Stimulated activated naive CD4-positive, alpha-beta T cell (primary cell): ENCODE results near the gene EMC8.

Source experiments
- DNase-seq, 6 experiments: peaks; one replicate each; lab custom pipeline; 2025; lab: John Stamatoyannopoulos, UW

EMC8 gene

DNA sequence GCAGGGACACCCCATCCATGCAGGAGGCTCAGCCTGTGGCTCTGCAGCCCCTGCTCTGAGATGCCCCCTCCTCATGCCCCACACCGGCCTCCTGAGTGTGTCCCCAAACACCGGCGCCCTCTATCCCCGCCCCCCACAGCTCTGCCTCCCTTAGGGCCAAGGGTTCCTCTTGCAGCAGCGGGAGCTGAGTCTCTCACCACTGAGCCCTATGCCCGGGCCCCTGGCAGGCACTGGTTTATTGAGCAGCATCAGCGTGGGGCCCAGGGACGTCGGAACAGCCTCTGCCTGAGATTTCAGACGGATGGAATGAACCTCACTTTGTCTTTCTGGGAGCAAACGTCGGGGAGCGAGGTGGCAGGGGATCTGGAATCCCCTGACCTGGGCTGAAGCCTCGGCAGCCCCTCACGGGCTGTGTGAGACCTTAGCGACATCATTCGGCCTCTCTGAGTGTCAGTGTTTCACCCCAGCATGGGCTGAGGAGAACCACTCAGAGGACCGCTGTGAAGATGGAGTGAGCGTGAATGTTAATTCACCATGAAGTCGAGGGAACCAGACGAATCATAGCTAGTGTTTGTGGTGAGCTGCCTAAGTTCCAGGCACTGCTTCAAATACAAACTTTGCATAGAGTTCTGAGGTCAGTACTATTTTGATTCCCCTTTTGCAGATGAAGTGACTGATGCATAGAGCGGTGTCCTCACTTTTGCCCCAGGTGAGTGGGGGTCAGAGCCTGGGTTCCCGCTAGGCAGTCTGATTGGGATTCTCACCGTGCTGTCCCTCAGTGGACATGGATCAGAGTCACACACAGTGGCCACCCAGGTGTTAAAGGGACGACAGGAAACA, 43.2 kb downstream of the EMC8 start:
- DNase-seq: no peak

DNA sequence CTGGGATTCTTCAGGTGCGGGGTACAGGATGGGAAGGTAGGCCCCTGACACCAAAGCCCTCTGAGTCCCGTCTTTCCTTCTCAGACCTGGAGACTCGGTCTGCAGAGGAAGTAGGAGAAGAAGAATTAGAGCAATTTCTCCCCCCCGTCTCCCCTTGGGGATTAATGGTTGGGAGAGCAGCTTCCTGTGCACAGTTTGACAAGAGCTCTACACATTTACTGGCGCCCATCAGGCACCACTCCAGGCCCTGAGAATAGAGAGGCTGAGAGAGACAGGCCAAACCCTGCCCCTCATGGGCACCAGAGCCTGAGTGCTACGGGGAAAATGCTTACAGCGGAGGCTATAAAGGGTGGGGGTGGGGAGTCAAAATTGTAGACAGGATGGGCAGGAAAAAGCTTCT, 44.9 kb downstream of the EMC8 start:
- no peak for DNase-seq

DNA sequence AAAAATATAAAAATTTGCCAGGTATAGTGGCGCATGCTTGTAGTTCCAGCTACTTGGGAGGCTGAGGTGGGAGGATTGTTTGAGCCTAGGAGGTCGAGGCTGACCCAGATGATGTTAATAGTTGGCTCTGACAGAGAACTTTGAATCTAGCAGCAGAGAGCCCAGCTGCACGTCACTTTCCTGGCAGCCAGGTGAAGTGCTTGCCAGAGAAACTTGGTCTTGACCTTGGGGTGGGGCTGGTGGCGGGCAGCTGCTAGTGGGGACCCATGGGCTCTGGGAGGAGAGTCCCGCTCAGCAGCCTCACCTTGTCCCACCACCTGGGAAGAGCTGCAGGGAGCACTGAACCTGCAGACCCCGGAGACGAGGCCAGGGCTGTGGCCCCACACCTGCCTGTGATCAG, 45.4 kb downstream of the EMC8 start:
- no peak for DNase-seq

DNA sequence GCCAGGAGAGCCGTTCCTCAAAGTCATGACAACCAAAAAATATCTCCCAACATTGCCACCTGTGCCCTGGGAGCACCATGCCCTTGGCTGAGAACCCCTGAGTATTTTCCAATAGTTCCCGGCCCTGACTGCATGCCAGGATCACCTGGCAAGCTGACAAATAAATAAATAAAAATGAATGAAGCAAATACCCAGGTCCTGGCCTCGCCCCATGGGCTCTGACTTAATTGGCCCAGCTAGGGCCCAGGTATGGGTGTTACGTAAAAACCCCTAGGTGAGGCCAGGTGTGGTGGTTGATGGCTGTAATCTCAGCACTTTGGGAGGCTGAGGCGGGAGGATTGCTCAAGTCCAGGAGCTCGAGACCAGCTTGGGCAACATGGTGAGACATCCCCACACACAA, 45.8 kb downstream of the EMC8 start:
- DNase-seq: no peak

DNA sequence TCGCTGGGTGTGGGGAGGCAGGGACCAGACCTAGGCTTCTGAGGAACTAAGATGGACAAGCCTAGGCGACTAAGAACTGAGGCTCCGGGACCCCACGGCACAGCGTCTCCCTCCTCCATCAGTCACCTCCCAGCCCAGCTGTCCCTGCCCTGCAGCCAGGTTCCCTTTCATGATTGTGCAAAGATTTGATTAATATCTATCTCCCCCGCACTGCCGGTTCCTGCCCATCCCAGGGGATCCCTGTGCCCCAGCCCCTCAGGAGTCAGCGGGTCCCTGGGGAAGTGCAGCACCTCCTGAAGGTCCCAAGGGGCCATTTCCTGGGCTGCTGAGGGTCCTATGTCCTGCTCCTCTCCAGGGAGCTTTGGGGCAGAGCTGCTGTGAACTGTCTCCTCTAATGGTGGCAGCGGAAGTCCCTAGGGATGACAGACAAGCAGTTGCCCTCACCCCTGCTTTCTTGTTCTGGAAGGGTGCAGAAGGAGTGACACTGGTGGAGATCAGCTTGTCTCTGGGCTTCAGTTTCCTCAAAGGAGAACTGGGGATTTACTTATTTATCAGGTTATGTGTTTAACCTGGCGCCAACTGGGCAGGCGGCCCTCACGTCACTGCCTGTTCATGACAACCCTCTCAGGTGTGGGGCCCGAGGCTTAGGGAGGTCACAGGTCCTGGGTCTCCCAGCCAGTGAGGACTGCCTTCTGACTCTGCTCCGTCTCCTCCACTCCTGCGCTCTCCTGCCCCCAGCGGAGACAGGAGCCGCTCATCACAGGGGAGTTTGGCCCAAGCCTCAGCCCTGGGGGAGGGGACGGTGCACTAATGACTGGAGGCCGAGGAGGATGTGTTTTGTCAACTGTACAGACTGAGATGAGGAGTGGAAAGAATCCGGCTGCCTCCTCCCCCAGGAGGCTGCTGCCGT, 46.6 kb downstream of the EMC8 start:
- no peak for DNase-seq

DNA sequence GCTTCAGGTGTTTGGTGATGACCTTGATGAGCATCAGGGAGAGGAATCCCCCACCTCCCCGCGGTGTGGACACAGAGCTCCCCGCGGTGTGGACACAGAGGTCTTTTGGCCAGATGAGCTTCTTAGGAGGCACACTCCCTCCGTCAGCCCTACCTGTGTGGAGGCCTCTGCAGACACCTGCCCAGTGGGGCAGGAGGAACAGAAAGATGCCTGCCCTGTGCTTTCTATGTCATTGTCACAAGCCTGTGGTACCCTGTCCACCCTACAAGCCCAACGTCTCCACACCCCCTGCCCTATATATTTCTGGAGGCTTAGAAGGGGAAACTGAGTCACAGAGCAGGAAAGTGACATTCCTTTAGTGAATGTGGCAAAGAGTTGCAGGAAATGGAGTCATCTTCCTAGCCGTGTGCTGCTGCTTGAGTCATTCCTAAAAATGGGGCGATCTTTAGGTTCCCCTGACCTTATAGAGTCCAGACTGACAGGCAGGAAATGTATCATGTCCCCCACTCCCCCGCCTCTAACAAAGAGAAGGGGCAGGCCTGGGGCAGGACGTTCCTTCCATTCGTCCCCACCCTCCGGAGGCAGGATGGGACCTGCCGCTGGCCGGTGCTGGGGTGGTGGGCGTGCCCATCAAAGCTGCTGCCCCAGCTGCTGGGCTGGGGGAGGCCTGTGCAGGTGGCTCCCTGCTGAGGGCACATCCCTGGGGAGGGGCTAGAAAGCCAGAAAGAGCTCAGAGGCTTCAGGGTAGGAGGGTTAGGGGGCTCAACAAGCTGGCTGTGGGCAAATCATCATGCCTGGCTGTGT, 47.4 kb downstream of the EMC8 start:
- no peak for DNase-seq

DNA sequence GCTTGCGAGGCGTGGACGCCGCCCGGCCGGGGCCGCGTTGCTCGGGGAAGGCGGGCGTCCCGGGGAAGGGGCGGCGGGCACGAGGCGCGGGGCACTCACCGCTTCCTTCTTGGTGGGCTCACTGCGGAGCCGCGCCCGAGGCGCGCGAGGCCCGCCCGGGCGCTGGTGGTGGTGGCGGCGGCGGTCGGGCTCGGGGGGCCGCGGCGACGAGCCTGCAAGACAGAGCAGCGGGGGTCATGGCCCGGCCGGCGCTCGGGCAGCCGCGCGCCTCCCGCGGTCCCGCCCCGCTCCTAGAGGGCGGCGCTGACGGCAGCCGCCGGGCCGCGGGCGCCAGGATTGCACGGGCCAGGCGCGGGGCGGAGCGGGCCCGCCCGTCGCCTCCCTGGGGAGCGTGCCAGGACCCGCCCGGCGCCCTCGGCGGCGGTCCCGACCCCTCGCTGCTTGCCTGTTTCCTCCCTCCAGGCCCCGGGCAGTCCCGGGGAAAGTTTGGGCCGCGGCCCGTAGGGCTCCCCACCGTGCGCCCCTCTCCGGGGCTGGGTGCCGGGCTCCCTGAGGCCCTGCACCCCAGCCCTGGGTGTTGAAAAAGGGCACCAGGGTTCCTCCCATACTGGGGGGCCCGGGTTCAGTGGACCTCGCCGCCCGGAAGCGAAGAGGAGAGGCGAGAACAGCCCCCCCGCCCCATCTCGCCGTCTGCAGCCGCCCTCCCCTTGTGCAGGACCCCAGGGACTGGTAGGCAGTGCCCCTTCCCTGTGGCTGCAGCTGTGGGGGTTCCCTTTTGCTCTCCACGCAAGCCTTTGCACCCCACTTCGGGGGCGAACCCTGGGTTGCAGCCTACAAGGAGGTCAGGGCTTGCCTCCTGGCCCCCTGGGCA, 48.3 kb downstream of the EMC8 start, which contains the start of gene C16orf74:
Gene C16orf74, minus strand, starts transcription at position 270 of the 871 bp plus-strand sequence. CDS start 15,879 bp downstream, outside the sequence.
- DNase-seq: no peak

DNA sequence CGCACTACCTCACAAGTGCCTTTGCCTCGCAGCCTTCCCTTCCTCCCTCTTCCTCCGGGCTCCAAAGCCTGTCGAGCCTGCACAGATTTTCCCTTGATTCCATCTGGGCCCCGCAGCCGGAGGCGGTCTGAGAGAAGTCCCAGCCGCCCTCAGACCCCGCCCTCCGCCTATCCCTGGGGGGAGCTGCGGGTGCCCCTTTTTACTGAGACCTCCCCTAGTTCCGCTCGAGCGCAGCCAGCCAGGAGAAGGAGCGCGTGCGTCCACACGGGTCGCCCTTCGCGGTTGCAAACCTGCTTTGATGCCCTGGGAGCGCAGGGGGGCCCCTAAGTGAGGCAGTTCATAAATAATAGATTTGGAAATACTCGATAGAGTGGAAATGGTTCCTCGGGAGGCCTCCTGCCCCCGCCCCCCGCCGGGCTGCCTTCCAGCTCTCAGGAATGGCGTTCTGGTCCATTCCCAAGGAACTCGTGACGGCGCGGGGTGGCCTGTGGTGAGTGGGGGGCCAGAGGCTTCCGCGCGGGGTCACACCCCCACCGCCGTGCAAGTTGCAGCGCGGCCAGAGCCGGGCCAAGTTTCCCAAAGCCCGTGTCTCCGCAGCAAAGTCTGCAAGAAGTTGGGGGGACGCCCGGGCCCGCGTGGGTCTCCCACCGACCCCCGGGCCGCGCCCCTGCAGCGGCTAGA, 49.1 kb downstream of the EMC8 start:
- DNase-seq: no peak

DNA sequence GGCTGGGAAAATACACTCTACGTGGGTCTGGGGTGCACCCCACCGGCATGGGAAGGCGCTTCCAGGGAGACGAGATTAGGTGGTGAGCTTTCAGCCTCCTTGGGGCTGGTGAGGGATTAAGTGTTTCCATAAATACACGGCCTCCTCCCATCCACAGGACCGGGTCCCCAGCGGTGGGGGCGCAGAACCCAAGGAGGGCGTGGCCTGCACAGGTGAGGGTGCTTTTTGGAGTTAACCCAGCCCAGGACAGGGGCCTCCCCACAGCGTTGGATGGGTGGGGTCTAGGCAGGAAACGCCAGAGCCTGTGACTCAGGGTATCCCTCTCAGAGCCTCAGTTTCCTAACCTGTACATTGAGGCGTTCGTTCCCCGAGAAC, 49.6 kb downstream of the EMC8 start:
- no peak for DNase-seq

DNA sequence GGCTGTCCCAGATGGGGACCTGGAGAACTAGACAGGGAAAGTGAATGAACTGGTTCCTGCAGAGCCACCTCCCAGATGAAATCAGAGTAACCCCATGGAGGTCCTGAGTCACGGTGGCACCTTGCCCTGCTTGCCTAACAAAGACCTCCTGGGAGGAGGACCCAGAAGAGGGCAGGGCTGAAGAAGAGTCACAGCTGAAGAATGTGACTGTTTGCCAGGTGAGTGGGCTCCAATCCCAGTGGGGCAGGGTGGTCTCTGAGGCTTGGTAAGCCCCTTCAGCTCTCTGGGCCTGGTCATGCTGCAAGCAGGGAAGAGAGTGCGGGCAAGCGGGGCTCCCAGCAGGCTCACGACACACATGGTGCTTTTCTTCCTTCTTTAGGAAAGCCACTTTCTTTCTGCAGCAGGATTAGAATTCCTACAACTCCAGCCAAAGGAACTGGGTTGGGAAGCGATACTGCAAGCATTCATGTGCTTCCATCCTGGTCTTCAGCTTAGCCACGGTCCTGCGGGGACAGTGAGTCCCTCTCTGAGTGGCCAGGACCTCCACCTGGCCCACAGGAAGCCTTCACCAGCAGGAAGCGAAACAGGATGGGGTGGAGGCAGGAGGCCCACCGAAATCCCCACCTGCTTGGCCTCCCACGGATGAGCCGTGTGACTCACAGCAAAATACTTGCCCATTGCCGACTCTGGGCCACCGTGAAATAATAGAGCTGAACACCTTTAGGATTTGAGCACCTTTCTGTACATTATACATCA, 52.7 kb downstream of the EMC8 start:
- no peak for DNase-seq

DNA sequence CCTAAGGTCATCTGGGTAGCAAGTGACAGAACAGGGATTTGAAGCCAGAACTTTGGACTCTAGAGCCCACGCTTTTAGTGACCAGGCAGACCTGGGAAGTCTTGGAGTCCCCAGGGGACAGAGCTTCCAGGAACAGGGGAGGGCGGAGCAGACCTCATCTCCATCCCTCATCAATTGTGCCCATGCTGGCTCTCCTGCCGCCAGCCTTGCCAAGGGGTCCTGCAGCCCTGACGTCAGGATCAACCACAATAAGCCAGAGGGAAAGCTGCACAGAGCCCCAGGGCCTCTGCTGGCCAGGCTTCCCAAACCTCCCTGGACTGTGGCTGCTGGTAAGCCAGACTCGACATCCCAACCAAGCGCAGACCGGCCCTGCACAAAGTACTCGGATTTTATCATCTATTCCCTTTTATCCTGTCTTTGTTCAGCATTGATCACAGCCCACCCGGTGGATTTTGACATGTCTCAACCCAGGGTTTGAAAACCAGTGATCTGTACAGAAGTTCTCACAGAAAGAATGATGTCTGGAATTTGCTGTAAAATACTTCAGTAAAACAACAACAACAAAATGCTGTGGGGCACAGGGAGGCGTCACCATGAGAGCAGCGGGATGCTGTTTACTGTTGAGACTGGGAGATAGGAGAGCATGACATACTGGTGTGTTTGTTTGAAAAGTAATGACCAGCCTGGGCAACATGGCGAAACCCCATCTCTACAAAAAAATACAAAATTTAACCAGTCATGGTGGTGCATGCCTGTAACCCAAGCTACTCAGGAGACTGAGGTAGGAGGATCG, 60.2 kb downstream of the EMC8 start:
- no peak for DNase-seq

DNA sequence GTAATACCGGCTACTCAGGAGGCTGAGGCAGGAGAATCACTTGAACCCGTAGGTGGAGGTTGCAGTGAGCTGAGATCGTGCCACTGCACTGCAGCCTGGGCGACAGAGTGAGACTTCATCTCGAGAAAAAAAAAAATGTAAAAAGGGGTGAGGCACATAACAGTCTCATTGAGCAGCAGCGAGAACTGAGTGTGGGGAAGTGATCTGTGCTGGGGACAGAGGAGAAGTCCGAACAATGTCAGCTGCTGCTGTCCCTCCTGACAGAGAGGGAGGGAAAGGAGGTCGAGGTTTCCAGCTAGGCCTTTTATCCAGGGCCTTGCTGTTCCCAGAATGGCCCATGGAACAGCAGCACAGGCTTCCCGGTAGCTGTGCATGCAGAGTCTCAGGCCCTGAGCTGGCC, 62.4 kb downstream of the EMC8 start:
- DNase-seq: no peak

DNA sequence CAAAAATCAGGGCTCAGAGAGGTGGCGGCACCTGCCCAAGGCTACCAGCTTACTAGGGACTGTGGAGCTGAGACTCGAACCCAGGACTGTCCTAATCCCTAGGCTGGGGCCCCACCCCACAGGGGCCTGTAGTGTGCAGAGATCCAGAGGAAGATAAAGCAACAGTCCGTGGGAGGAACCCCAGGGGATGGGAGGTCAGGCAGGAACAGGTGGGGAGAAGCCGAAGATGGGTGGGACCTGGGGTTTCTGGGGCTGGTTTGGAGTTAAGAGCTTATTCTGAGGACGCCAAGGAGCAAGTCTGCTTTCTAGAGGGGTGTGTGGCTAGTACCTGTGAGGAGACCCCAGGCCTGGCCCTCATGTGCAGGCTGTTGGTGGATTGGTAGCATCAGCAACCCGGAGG, 63.4 kb downstream of the EMC8 start:
- DNase-seq: no peak

DNA sequence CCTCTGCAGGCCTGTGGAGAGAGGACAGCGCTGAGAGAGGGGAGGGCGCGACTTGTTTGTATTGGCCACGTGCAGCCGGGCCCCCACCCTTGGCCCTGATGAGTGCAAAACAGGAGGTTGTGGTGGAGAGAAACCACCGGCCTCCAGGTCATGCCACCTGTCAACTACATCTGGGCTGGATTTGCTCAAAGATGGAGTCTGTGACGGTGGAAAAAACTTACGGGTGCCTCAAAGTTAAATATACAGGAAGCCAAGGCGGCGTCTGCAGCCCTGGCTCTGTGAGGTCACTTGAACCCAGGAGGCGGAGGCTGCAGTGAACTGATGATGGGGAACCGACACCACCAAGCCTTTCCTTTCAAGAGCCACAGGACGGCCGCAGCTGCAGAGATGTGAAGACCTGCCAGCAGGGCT, 64.1 kb downstream of the EMC8 start:
- peak; percentile 3 to 72 (median 46) for DNase-seq

DNA sequence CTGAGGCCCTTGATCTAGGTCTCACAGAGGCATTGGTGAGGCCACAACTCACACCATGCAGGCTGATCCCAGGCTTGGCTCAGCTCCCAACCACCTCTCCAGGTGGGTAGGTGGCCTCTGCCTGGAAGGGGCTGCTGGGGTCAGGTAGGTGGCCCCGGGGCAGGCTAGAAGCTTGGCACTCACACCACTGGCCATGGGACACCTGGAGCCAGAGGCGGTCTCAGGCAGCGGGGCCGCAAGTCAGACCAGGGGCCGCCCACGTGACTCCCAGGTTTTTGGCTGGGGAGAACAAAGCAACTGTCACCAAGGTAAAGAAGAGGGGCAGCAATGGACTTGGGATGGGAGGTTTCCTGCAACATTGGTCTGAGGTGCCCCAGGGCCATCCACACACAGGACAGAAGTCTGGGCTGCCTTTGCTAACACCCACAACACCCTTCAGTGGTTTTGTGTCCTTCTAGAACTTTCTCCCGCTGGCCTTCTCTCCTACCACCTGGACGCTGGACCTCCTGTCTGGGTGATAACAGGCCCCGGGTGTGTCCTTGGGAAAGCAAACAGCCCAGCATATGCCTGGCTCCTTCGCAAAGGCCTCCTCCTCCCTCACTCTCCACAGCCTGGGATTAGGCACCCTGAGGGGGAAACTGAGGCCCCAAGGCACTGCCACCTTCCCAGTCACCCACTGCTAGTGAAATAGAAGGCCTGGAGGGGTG, 64.9 kb downstream of the EMC8 start:
- no peak for DNase-seq

DNA sequence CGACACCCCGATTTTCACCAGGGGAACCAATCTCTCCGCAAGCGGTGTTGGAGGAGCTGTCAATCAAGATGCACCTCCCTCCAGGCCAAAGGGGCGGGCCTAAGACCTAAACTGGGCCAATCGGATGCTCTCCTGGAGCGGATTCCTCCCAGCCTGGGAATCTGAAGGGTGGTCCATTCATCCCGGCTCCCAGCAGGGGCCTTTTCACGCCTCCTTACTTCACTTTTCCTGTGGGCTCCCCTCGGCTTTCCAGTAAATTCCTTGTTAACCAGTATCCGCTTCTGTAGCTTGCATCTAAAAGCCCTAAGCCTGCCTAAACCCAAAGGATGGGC, 65.5 kb downstream of the EMC8 start:
- DNase-seq: no peak

DNA sequence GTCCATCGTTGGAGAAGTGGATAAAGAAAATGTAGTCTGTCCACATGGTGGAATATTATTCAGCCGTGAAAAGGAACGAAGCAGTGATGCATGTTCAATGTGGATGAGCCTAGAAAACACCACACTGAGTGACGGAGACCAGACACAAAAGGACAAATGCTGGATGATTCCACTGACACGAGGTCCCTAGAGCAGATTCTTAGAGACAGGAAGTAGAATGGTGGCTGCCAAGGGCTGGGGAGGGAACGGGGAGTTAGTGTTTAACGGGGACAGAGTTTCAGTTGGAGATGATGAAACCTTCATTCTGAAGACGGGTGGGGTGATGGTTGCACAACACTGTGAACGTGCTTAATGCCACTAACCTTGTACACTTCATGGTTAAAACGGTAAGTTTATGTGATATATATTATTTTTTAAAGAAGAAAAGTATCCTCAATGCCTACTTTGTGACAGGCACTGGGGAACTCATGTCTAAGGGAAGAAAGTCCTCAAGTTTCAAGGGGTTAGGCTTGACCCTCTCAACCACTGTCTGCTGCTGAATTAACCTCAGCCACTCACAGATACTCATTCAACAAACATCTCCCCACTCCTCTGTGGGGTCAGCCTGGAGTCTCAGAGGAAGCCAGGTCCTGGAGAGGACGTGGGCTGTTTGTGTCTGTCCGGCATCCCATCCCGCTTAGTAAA, 66.0 kb downstream of the EMC8 start:
- DNase-seq: no peak

DNA sequence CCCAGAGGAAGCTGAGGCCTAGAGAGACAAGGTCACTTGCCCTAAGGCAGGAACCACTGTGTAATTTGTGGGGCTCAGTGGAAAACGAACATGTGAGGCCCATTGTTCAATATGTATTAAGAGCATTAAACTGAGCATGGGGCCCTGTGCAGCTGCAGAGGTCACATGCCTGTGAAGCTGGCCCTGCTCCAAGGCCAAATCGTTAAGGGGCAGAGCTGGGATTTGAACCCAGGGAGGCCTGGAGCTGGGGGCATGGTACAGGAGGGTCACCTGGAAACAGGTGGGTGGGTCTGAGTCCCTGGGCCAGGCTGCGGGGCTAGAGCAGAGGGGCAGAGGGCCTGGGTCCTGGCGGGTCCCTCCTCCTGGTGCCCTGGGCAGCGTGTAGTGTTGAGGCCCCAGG, 68.2 kb downstream of the EMC8 start:
- DNase-seq: no peak
